ENCODE results near the gene POLH. TPM values are rescaled to one million over a fixed set of nuclear protein-coding genes. Genes with fewer than 3 reads are reported as not detected.
"Not testable (repeated sequence)": the region's sequence is repeated elsewhere in the genome, so short reads cannot be mapped to it uniquely, and the experiment has no call there.

POLH gene
- total RNA-seq, 1 experiment from 2014 or later, result 24.9 TPM

GRCh38 chr6:43658161-43658560, 82.2 kb downstream of the POLH start:
- Histone ChIP-seq H3K4me3 (ENCODE audit: low read depth, low read length, poor library complexity, severe bottlenecking) (no peak overlapping the region), H3K9me3 (ENCODE audit: low read depth, low read length, poor library complexity, severe bottlenecking) (peaks cover 3% of the 10 kb centered on the region), H3K27me3 (replicated peaks; ENCODE audit: insufficient read depth, low read depth, low read length, poor library complexity) (no peaks in the 10 kb centered on the region), H3K36me3 (ENCODE audit: insufficient read depth, low read length, poor library complexity, severe bottlenecking) (no peaks in the 10 kb centered on the region), H3K27ac (ENCODE audit: low read depth, low read length, poor library complexity, severe bottlenecking) (no peak overlapping the region), H3K4me1 (ENCODE audit: insufficient read depth, low read length, poor library complexity, severe bottlenecking) (no peaks in the 10 kb centered on the region)
- CTCF ChIA-PET, result interaction anchor here (0.7 kb wide), 1 partner anchor 324 kb away, joined by 4 read pairs; no protein-coding TSS in a partner anchor
- intact Hi-C loops (cut with micrococcal nuclease; ENCODE audit: unreplicated experiment), result no loop called here
- no peak for DNase-seq (ENCODE audit: low spot score)
- POLR2A ChIA-PET (ENCODE audit: low non-redundant PET), result no interaction called here
- BruUV-seq (replicated peaks), result no TSS peak
- no peak for TF ChIP-seq EZH2 (IDR thresholded peaks at IDR 0.05; ENCODE audit: borderline replicate concordance, low read depth, low read length, poor library complexity, severe bottlenecking)
- no peak for TF ChIP-seq CTCF (conservative IDR thresholded peaks at IDR 0.05; ENCODE audit: low read depth, low read length)

GRCh38 chr6:43662948-43663347, 87.0 kb downstream of the POLH start:
- H3K9me3 ChIP-seq (ENCODE audit: low read depth, low read length, poor library complexity, severe bottlenecking); DNase-seq (ENCODE audit: low spot score); H3K27ac ChIP-seq (ENCODE audit: low read depth, low read length, poor library complexity, severe bottlenecking); BruUV-seq (replicated peaks); H3K4me3 ChIP-seq (ENCODE audit: low read depth, low read length, poor library complexity, severe bottlenecking); intact Hi-C loops (cut with micrococcal nuclease; ENCODE audit: unreplicated experiment); CTCF ChIA-PET; POLR2A ChIA-PET (ENCODE audit: low non-redundant PET); H3K4me1 ChIP-seq (ENCODE audit: insufficient read depth, low read length, poor library complexity, severe bottlenecking); H3K27me3 ChIP-seq (replicated peaks; ENCODE audit: insufficient read depth, low read depth, low read length, poor library complexity); H3K36me3 ChIP-seq (ENCODE audit: insufficient read depth, low read length, poor library complexity, severe bottlenecking): not testable (repeated sequence)

Other genes with a start within 250 kb of the POLH start
- 22.6 and 23.8 TPM in 2 replicates for gene ZNF318, start 206.5 kb upstream of the POLH start, total RNA-seq (2021)
- gene ABCC10, start 148.6 kb upstream of the POLH start, total RNA-seq (2021), result 37.5 and 46.4 TPM in 2 replicates
- gene DLK2, start 120.6 kb upstream of the POLH start, total RNA-seq (2021), result 0.37 and 0.67 TPM in 2 replicates
- 39.1 and 46.0 TPM in 2 replicates for gene TJAP1, start 98.6 kb upstream of the POLH start, total RNA-seq (2021)
- 0.58 and 0.94 TPM in 2 replicates for gene LRRC73, start 65.8 kb upstream of the POLH start, total RNA-seq (2021)
- 75.1 and 84.2 TPM in 2 replicates for gene YIPF3, start 59.3 kb upstream of the POLH start, total RNA-seq (2021)
- 64.1 and 75.4 TPM in 2 replicates for gene POLR1C, start 59.1 kb upstream of the POLH start, total RNA-seq (2021)
- 109 and 111 TPM in 2 replicates for gene XPO5, start 147 bp upstream of the POLH start, total RNA-seq (2021)
- gene GTPBP2, start 53.1 kb downstream of the POLH start, total RNA-seq (2021), result 59.4 and 72.1 TPM in 2 replicates
- gene MAD2L1BP, start 59.7 kb downstream of the POLH start, total RNA-seq (2021), result 52.0 and 55.3 TPM in 2 replicates
- gene RSPH9, start 68.9 kb downstream of the POLH start, total RNA-seq (2021), result 0.11 TPM in 2 replicates
- gene MRPS18A, start 111.6 kb downstream of the POLH start, total RNA-seq (2021), result 64.6 and 69.1 TPM in 2 replicates
- 116 and 144 TPM in 2 replicates for gene VEGFA, start 194.0 kb downstream of the POLH start, total RNA-seq (2021)